Dedifferentiated amniotic fluid mesenchymal stem cell (primary cell): ENCODE data around the gene FOXJ1.

Experiments used
- DNase-seq: peaks from one replicate; pipeline ENCODE4 v3.0.0-alpha.2; 2016; ENCODE audit errors: extremely low spot score

FOXJ1 gene

GRCh38 chr17:76140661-76141211 lies 309 bp downstream of the FOXJ1 start:
- no peak for DNase-seq

GRCh38 chr17:76139801-76140660 lies 1.0 kb downstream of the FOXJ1 start:
- DNase-seq: no peak

- no peak for DNase-seq
Measured at GRCh38 chr17:76138896-76139752, 1.9 kb downstream of the FOXJ1 start.

GRCh38 chr17:76138234-76138895 lies 2.7 kb downstream of the FOXJ1 start:
- no peak for DNase-seq

- DNase-seq: no peak
Measured at GRCh38 chr17:76137351-76138233, 3.5 kb downstream of the FOXJ1 start.

GRCh38 chr17:76137001-76137350 lies 4.1 kb downstream of the FOXJ1 start:
- DNase-seq: no peak

GRCh38 chr17:76136276-76137000 lies 4.6 kb downstream of the FOXJ1 start:
- no peak for DNase-seq

GRCh38 chr17:76135810-76136188 lies 5.2 kb downstream of the FOXJ1 start:
- DNase-seq: no peak

- no peak for DNase-seq
Measured at GRCh38 chr17:76134911-76135809, 5.9 kb downstream of the FOXJ1 start.

GRCh38 chr17:76132574-76133338 lies 8.3 kb downstream of the FOXJ1 start:
- no peak for DNase-seq

- no peak for DNase-seq
Measured at GRCh38 chr17:76131692-76132573, 9.1 kb downstream of the FOXJ1 start.

- DNase-seq: no peak
Measured at GRCh38 chr17:76131051-76131691, 9.9 kb downstream of the FOXJ1 start.

- DNase-seq: no peak
Measured at GRCh38 chr17:76130473-76130872, 10.6 kb downstream of the FOXJ1 start.

- DNase-seq: no peak
Measured at GRCh38 chr17:76125922-76126321, 15.1 kb downstream of the FOXJ1 start.

- no peak for DNase-seq
Measured at GRCh38 chr17:76125391-76125675, 15.7 kb downstream of the FOXJ1 start.

- no peak for DNase-seq
Measured at GRCh38 chr17:76124582-76125390, 16.3 kb downstream of the FOXJ1 start.
